Activated T-helper 9 cell treated with anti-CD3 and anti-CD28 coated beads, Interleukin-2, amount 50 U/mL, for 16 hours (primary cell): ENCODE results near the gene CNTN5.
"Not testable (repeated sequence)": the region's sequence is repeated elsewhere in the genome, so short reads cannot be mapped to it uniquely, and the experiment has no call there.

Experiments
- DNase-seq: peaks from one replicate; pipeline ENCODE4 v3.0.0-alpha.2; 2020; ENCODE audit warnings: low read depth

Gene CNTN5

GRCh38 chr11:99759787-99760186 lies 739.0 kb downstream of the CNTN5 start:
- no peak for DNase-seq

DNA sequence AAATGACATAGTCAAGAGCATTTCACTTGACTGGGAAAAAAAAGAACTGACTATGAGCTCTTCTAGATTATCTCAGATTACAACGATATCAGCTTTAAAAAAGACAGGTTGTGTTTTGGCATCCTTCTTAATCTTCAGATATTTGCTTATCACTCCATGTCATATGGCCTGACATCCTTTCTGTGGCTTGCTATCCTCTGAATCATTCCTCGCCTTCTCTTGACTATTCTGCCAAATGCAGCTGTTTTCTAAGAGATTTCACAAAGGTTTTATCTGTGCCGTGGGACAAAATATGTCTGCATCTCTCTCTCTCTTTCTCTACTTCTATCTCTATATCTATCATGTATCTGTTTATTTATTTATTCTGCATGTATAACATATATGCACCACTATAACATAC lies 746.1 kb downstream of the CNTN5 start:
- DNase-seq = no peak

- DNase-seq = no peak
Observed at GRCh38 chr11:99773646-99774045, 752.9 kb downstream of the CNTN5 start.

GRCh38 chr11:99781074-99781473 lies 760.3 kb downstream of the CNTN5 start:
- no peak for DNase-seq

DNA sequence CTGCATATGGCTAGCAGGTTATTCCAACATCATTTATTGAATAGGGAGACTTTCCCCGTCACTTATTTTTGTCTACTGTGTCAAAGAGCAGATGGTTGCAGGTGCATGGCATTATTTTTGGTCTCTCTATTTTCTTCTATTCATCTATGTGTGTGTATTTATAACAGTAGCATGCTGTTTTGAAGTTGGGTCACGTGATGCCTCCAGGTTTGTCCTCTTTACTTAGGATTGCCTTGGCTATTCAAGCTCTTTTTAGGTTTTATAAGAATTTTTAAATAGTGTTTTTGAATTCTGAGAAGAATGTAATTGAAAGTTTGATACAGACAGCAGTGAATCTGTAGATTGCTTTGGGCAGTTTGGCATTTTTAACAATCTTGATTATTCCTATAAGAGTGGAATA lies 770.6 kb downstream of the CNTN5 start:
- no peak for DNase-seq

- no peak for DNase-seq
Observed at GRCh38 chr11:99795999-99796398, 775.2 kb downstream of the CNTN5 start.

- DNase-seq = no peak
Observed at GRCh38 chr11:99803501-99803900, 782.8 kb downstream of the CNTN5 start.

DNA sequence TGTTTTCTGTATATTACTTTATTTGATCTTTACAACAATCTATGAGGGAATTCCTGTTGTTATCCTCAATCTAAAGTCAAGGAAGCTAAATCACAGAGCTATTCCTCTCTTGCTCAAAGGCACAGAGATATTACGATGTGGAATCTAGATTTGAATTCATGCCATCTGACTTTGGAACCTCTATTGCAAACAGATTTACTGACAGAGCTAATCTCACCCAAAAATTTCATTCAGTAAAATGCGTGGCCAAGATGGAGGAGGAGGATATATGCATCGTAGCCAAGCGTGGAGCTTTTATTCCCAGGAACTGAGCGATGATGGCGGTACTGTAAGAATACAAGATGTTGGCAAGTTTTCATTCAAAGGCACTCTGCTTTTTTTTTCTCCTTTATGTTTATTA lies 791.8 kb downstream of the CNTN5 start:
- DNase-seq = no peak

- DNase-seq = no peak
Observed at GRCh38 chr11:99814021-99814420, 793.3 kb downstream of the CNTN5 start.

DNA sequence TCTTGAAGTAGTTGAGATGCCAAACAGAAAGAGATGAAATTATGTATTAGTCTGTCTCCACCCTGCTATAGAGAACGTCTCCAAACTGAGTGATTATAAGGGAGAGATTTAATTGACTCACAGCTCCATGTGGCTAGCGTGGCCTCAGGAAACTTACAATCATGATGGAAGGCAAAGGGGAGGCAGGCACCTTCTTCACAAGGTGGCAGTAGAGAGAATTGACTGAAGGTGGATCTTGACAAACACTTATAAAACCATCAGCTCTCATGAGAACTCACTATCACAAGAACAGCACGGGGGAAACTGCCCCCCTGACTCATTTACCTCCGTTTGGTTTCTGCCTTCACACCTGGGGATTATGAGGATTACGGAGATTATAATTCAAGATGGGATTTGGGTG lies 794.0 kb downstream of the CNTN5 start:
- DNase-seq = no peak

GRCh38 chr11:99818991-99819390 lies 798.2 kb downstream of the CNTN5 start:
- no peak for DNase-seq

GRCh38 chr11:99822846-99823565 lies 802.3 kb downstream of the CNTN5 start:
- DNase-seq = no peak

GRCh38 chr11:99836739-99837138 lies 816.0 kb downstream of the CNTN5 start:
- not testable (repeated sequence) for DNase-seq

- no peak for DNase-seq
Observed at GRCh38 chr11:99841885-99842284, 821.1 kb downstream of the CNTN5 start.

- no peak for DNase-seq
Observed at GRCh38 chr11:99865951-99866350, 845.2 kb downstream of the CNTN5 start.

GRCh38 chr11:99881610-99882009 lies 860.9 kb downstream of the CNTN5 start:
- no peak for DNase-seq

DNA sequence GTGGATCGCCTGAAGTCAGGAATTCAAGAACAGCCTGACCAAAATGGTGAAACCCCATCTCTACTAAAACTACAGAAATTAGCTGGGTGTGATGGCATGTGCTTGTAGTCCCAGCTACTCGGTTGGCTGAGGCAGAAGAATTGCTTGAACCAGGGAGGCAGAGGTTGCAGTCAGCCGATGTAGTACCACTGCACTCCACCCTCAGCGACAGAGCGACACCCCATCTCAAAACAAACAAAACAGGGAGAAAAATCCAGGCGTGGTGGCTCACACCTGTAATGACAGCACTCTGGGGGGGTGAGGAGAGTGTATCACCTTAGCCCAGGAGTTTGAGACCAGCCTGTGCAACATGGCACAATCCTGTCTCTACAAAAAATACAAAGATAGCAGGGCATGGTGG lies 864.0 kb downstream of the CNTN5 start:
- DNase-seq = no peak

- no peak for DNase-seq
Observed at GRCh38 chr11:99887481-99887880, 866.7 kb downstream of the CNTN5 start.

DNA sequence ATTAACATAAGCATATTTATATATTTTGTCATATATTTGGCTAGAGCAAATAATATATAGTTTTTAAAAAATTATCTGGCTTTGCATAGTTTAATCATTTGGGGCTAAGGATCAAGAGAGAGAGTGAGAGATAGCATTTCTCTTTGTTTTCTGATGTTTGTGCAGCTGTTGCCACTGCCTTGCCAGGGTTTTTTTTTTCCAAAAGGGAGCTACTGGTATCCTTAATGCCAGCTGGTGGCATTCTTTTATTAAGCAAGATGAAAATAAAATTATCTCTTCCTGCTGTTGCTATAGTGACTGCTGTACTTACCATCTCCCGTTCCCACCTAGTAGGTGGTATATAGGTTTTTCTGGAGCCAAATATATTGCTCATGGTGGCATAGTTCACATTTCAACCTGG lies 873.1 kb downstream of the CNTN5 start:
- DNase-seq = no peak

DNA sequence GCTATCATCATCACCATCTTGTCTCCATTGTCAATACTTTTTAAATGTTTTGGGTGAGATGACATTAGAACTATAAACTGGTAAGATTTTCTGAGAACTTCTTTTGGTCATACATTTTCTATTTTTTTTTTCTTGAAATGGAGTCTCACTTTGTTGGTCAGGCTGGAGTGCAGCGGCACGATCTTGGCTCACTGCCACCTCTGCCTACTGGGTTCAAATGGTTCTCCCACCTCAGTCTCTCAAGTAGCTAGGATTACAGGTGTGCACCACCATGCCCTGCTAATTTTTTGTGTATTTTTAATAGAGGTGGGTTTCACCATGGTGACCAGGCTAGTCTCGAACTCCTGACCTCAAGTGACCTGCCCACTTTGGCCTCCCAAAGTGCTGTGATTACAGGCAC lies 880.4 kb downstream of the CNTN5 start:
- no peak for DNase-seq

GRCh38 chr11:99911116-99911515 lies 890.4 kb downstream of the CNTN5 start:
- no peak for DNase-seq

- DNase-seq = no peak
Observed at GRCh38 chr11:99916078-99916477, 895.3 kb downstream of the CNTN5 start.

DNA sequence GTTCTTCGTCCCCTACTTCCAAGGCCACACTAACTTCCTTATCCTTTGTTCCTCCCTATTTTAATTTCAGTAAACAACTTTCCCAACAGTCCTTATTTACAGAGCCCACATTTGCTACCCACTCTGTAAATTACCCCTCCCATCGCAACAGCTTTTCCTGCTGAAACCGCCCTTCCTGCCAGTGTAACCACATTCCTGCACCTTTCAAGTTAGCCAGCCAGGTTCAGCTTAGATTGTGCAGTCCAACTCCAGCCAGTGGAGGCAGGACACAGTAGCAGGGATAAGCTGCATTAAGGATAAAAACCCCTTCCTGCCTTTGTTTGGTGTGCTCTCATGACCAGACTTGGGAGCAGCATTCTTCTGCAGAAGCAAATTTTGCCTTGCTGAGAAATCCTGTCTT lies 898.0 kb downstream of the CNTN5 start:
- no peak for DNase-seq

GRCh38 chr11:99920956-99921355 lies 900.2 kb downstream of the CNTN5 start:
- DNase-seq = no peak

DNA sequence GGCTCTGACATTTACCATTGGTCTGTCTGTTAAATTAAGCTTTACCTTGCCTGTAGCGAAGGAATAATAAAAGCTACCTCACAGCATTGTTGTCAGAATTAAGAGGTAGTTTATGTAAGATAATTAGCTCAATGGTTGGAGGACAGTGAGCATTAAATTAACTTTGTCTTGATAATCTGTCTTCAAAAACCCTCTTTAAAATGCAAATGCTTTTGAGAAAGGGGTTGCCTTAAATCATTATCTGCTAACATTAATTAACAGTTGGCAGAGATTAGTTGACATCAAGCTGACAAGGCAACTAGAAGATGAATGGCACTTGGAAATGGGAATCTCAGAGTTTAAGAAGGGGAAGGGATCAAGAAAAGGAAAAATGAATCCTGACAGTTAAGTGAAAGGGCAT lies 905.2 kb downstream of the CNTN5 start:
- DNase-seq = no peak
